DOHH2 (cell line): ENCODE data around the gene TNN.
"Not testable (repeated sequence)": the region's sequence is repeated elsewhere in the genome, so short reads cannot be mapped to it uniquely, and the experiment has no call there.

Source experiments
- H3F3A ChIP-seq: fragments of 200-600 bp; sonication (generic), shearing (Covaris generic); 2 replicates; pipeline ENCODE4 v1.6.0; 2016; ENCODE audit warnings: antibody characterized with exemption, mild to moderate bottlenecking; ENCODE audit not compliant: control insufficient read depth, insufficient read depth
- H3K27ac ChIP-seq: fragments of 200-600 bp; sonication (generic); 2 replicates; pipeline ENCODE4 v1.5.1; 2014; ENCODE audit warnings: low read depth, mild to moderate bottlenecking, low read length, moderate library complexity
- H3K27me3 ChIP-seq: fragments of 200-600 bp; sonication (generic); 2 replicates; pipeline ENCODE4 v1.6.1; 2014; ENCODE audit warnings: mild to moderate bottlenecking, low read length, mixed read lengths; ENCODE audit not compliant: control insufficient read depth
- H3K36me3 ChIP-seq: fragments of 200-600 bp; sonication (generic); 2 replicates; pipeline ENCODE4 v1.6.1; 2014; ENCODE audit warnings: mild to moderate bottlenecking, low read length, moderate library complexity, mixed read lengths; ENCODE audit not compliant: control insufficient read depth
- H3K4me1 ChIP-seq: fragments of 200-600 bp; sonication (generic); 2 replicates; pipeline ENCODE4 v1.6.1; 2014; ENCODE audit warnings: mild to moderate bottlenecking, low read length, mixed read lengths; ENCODE audit not compliant: control insufficient read depth
- H3K4me2 ChIP-seq: fragments of 200-600 bp; sonication (generic); 2 replicates; pipeline ENCODE4 v1.6.0; 2014; ENCODE audit warnings: mild to moderate bottlenecking, low read length, moderate library complexity
- H3K4me3 ChIP-seq: fragments of 200-600 bp; sonication (generic); 2 replicates; pipeline ENCODE4 v1.5.1; 2014; ENCODE audit warnings: mild to moderate bottlenecking, low read length, mixed read lengths
- H3K79me2 ChIP-seq: fragments of 200-600 bp; sonication (generic); 2 replicates; pipeline ENCODE4 v1.6.1; 2014; ENCODE audit warnings: mild to moderate bottlenecking, low read length, mixed read lengths; ENCODE audit not compliant: control insufficient read depth
- H3K9me2 ChIP-seq: fragments of 200-600 bp; sonication (generic); replicated peaks from 2 replicates; pipeline ENCODE4 v1.6.1; 2014; ENCODE audit warnings: mild to moderate bottlenecking, low read length, mixed read lengths; ENCODE audit not compliant: control insufficient read depth
- H3K9me3 ChIP-seq: fragments of 200-600 bp; sonication (generic); 2 replicates; pipeline ENCODE4 v1.6.1; 2014; ENCODE audit warnings: antibody characterized with exemption, low read length, mixed read lengths; ENCODE audit not compliant: control insufficient read depth, insufficient read depth
- H4K20me1 ChIP-seq: fragments of 200-600 bp; sonication (generic); 2 replicates; pipeline ENCODE4 v1.6.0; 2014; ENCODE audit warnings: low read depth, mild to moderate bottlenecking, antibody characterized with exemption, low read length, moderate library complexity; ENCODE audit not compliant: control insufficient read depth, insufficient read depth
- CTCF ChIP-seq: fragments of 200-600 bp; sonication (generic); IDR thresholded peaks from one replicate; pipeline ENCODE4 v1.5.1; 2014; ENCODE audit warnings: antibody characterized with exemption, mild to moderate bottlenecking, low read depth, low read length; ENCODE audit not compliant: poor library complexity, severe bottlenecking
- EZH2phosphoT487 ChIP-seq: fragments of 200-600 bp; sonication (generic); IDR thresholded peaks from 2 replicates; pipeline ENCODE4 v1.6.1; 2017; ENCODE audit warnings: borderline replicate concordance, mild to moderate bottlenecking, antibody characterized with exemption, low read length, moderate library complexity, mixed read lengths

TNN gene

GRCh38 chr1:175023043-175023921 is 44.4 kb upstream of the TNN start, which contains the start of gene MRPS14:
TSS of gene MRPS14 (minus strand) at chr1:175023425. CDS start at chr1:175023408, 17 bp downstream.
- Histone ChIP-seq H3K4me2 (peak within 1 kb of the TSS; percentile 89), H3K27ac (peak within 1 kb of the TSS; percentile 57), H3K9me2 (no peaks in the 10 kb centered on the region), H3K9me3 (no peaks in the 10 kb centered on the region), H3K27me3 (no peaks in the 10 kb centered on the region), H3K4me1 (peaks cover 20% of the 10 kb centered on the region), H3F3A (peaks cover 27% of the 10 kb centered on the region), H4K20me1 (no peaks in the 10 kb centered on the region), H3K4me3 (peak within 1 kb of the TSS; percentile 99), H3K36me3 (peaks cover 19% of the 10 kb centered on the region), H3K79me2 (peaks cover 44% of the 10 kb centered on the region)
- TF ChIP-seq EZH2phosphoT487, result no peak
- TF ChIP-seq CTCF, result no peak

GRCh38 chr1:175023922-175024242 is 43.8 kb upstream of the TNN start:
- H3K9me2 ChIP-seq, H3K9me3 ChIP-seq, H4K20me1 ChIP-seq, H3K27me3 ChIP-seq: not testable (repeated sequence)
- H3K79me2 ChIP-seq, result peaks cover 42% of the 10 kb centered on the region
- H3K4me2 ChIP-seq, result peak overlapping the region; percentile 89
- H3K36me3 ChIP-seq, result peaks cover 16% of the 10 kb centered on the region
- peak overlapping the region; percentile 99 for H3K4me3 ChIP-seq
- peaks cover 28% of the 10 kb centered on the region for H3F3A ChIP-seq
- H3K27ac ChIP-seq, result peak overlapping the region; percentile 45
- H3K4me1 ChIP-seq, result peaks cover 22% of the 10 kb centered on the region

- H3K79me2 ChIP-seq, result peaks cover 37% of the 10 kb centered on the region
- H3K4me3 ChIP-seq, result no peak overlapping the region
- H3K9me2 ChIP-seq, result no peaks in the 10 kb centered on the region
- no peaks in the 10 kb centered on the region for H3K9me3 ChIP-seq
- no peaks in the 10 kb centered on the region for H4K20me1 ChIP-seq
- no peaks in the 10 kb centered on the region for H3K27me3 ChIP-seq
- H3F3A ChIP-seq, result peaks cover 32% of the 10 kb centered on the region
- H3K4me1 ChIP-seq, result peaks cover 29% of the 10 kb centered on the region
- peaks cover 16% of the 10 kb centered on the region for H3K36me3 ChIP-seq
- TF ChIP-seq EZH2phosphoT487 (no peak), CTCF (no peak)
- H3K4me2 ChIP-seq, result no peak overlapping the region
- H3K27ac ChIP-seq, result no peak overlapping the region
Observed at GRCh38 chr1:175024773-175025172, 42.9 kb upstream of the TNN start.

- peaks cover 3% of the 10 kb centered on the region; the same call in 1 of the 2 replicates for H3F3A ChIP-seq
- H3K4me1 ChIP-seq, result peaks cover 6% of the 10 kb centered on the region
- peaks cover 35% of the 10 kb centered on the region for H3K27me3 ChIP-seq
- H3K27ac ChIP-seq, result no peak overlapping the region
- no peak overlapping the region for H3K4me2 ChIP-seq
- TF ChIP-seq EZH2phosphoT487 (no peak), CTCF (no peak)
- H3K9me2 ChIP-seq, result no peaks in the 10 kb centered on the region
- no peaks in the 10 kb centered on the region for H3K36me3 ChIP-seq
- no peaks in the 10 kb centered on the region for H3K9me3 ChIP-seq
- H3K4me3 ChIP-seq, result no peak overlapping the region
- H3K79me2 ChIP-seq, result no peaks in the 10 kb centered on the region
- H4K20me1 ChIP-seq, result no peaks in the 10 kb centered on the region
Observed at GRCh38 chr1:175033953-175034352, 33.7 kb upstream of the TNN start.
